Measurements from ENCODE around the gene SOCS1.

DNA sequence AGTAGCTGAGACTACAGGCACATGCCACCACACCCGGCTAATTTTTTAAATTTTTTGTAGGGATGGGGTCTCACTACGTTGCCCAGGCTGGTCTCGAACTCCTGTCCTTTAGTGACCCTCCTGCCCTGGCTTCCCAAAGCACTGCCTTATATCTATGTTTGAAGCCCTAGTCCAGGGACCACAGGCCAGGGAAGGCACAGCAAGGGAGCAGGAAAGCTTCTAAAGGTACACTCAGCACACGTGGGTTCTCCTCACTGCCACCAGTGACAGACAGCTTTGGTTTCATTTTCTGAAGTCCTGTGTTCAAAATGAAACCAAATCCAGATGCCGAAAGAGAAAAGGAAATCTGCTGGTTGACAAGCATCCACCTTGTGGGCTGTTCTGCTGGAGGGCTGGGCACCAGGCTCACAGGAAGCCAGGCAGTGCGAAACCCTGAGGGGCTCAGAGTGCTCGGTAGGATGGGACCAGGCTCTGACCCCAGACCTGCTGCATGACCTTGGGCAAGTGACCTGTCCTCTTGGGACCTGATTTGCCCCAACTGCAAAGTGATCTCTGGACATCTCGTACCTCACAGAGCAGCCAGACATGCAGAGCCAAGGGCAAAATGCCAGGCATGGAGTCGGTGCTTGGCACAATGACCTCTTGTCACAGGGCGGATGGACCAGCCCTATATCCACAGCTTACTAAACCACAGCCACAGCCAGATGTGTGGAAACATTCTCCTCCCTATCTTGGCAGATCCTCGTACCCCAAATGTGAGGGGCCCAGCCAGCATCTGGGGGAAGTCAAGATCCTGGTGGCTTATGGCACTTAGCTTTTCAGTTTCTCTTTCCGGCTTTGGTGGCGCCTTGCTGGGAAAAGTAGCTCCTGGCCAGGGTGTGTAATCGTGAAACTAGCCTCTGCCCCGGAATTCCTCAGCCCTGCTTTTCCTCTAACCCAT is 2.8 kb upstream of the SOCS1 start:
- TF ChIP-seq, protein P1, sequence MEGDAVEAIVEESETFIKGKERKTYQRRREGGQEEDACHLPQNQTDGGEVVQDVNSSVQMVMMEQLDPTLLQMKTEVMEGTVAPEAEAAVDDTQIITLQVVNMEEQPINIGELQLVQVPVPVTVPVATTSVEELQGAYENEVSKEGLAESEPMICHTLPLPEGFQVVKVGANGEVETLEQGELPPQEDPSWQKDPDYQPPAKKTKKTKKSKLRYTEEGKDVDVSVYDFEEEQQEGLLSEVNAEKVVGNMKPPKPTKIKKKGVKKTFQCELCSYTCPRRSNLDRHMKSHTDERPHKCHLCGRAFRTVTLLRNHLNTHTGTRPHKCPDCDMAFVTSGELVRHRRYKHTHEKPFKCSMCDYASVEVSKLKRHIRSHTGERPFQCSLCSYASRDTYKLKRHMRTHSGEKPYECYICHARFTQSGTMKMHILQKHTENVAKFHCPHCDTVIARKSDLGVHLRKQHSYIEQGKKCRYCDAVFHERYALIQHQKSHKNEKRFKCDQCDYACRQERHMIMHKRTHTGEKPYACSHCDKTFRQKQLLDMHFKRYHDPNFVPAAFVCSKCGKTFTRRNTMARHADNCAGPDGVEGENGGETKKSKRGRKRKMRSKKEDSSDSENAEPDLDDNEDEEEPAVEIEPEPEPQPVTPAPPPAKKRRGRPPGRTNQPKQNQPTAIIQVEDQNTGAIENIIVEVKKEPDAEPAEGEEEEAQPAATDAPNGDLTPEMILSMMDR (IDR thresholded peaks at IDR 0.05; ENCODE audit: poor library complexity), result no peak
- TF ChIP-seq EZH2phosphoT487 (IDR thresholded peaks at IDR 0.05; ENCODE audit: low read depth, severe bottlenecking, unreplicated experiment), result no peak
